Panc1 (cell line): Measurements from ENCODE around the gene SPAG6. TPM values are rescaled to one million over a fixed set of nuclear protein-coding genes. Genes with fewer than 3 reads are reported as not detected.

Experiments used
- ATAC-seq: fragments of 200-7000 bp; cut with Tn5 transposase; 2 replicates; pipeline ENCODE4 v1.9.1; 2020; ENCODE audit warnings: mild to moderate bottlenecking, moderate library complexity
- BruUV-seq: library from RNA; stranded (reverse); fragments of 400-500 nt; replicated peaks from 2 replicates; lab custom pipeline; 2021; lab: Mats Ljungman, UMichigan
- CTCF ChIA-PET: fragments of 300-600 bp; sonication (Branson Sonifier 250); formaldehyde crosslinking; loops from one replicate; lab custom pipeline; 2022; ENCODE audit warnings: antibody characterized with exemption; lab: Charles Lee
- POLR2A ChIA-PET: fragments of 300-600 bp; sonication (Branson Sonifier 250); formaldehyde crosslinking; loops from one replicate; lab custom pipeline; 2022; ENCODE audit warnings: antibody characterized with exemption; lab: Charles Lee
- DNase-seq: peaks from one replicate; pipeline ENCODE4 v3.0.0-alpha.2; 2010; ENCODE audit warnings: low read depth, low spot score
- H3K27ac ChIP-seq: 2 replicates; pipeline ENCODE4 v1.5.1; 2011; ENCODE audit warnings: mild to moderate bottlenecking, low read length, inconsistent platforms
- H3K27me3 ChIP-seq: fragments of 200-500 bp; sonication (Bioruptor generic); 2 replicates; pipeline ENCODE4 v1.6.0; 2014; ENCODE audit warnings: low read length, inconsistent platforms; ENCODE audit not compliant: control insufficient read depth, insufficient read depth
- H3K36me3 ChIP-seq: fragments of 200-500 bp; sonication (Bioruptor generic); 2 replicates; pipeline ENCODE4 v1.5.1; 2014; ENCODE audit warnings: inconsistent platforms, mild to moderate bottlenecking, low read length, moderate library complexity; ENCODE audit not compliant: control insufficient read depth, insufficient read depth
- H3K4me1 ChIP-seq: 2 replicates; pipeline ENCODE4 v1.5.1; 2011; ENCODE audit warnings: inconsistent platforms, mild to moderate bottlenecking, low read length, moderate library complexity; ENCODE audit not compliant: control insufficient read depth, insufficient read depth
- H3K4me3 ChIP-seq, 2 experiments: 2 replicates each; pipeline ENCODE4 v1.5.1; 2011 to 2012; ENCODE audit warnings: low read depth in 2 of 2, low read length in 2 of 2, mild to moderate bottlenecking in 2 of 2, inconsistent platforms in 1 of 2, moderate library complexity in 1 of 2
- H3K9me3 ChIP-seq: fragments of 200-500 bp; sonication (Bioruptor generic); 2 replicates; pipeline ENCODE4 v1.5.1; 2014; ENCODE audit warnings: low read depth, mild to moderate bottlenecking, inconsistent platforms, low read length, moderate library complexity; ENCODE audit not compliant: control insufficient read depth, insufficient read depth
- POLR2AphosphoS5 ChIP-seq: IDR thresholded peaks from 2 replicates; pipeline ENCODE4 v1.6.1; 2012; ENCODE audit warnings: mild to moderate bottlenecking, low read depth, low read length, moderate library complexity
- REST ChIP-seq, 2 experiments: IDR thresholded peaks; 2 replicates each; pipeline ENCODE4 v1.6.1; 2011 to 2012; ENCODE audit warnings: low read depth in 2 of 2, control low read depth in 1 of 2, low read length in 1 of 2, mild to moderate bottlenecking in 1 of 2, moderate library complexity in 1 of 2; ENCODE audit not compliant: insufficient read depth in 1 of 2
- SIN3A ChIP-seq: IDR thresholded peaks from 2 replicates; pipeline ENCODE4 v1.6.1; 2012; ENCODE audit warnings: low read depth, mild to moderate bottlenecking, low read length, moderate library complexity, borderline replicate concordance; ENCODE audit not compliant: insufficient read depth
- TCF7L2 ChIP-seq: IDR thresholded peaks from 2 replicates; pipeline ENCODE4 v1.6.1; 2011; ENCODE audit warnings: mild to moderate bottlenecking, low read depth, low read length, inconsistent platforms
- in situ Hi-C: cut with HindIII; loops from 2 replicates; pipeline ENCODE4 v1.10.0; 2016; ENCODE audit warnings: low sequenced_read_pairs, low pct_unique_long_range_greater_than_20kb
- intact Hi-C: fragments of 100-400 bp; cut with micrococcal nuclease; formaldehyde crosslinking; loops from one replicate; pipeline ENCODE4 v1.10.0; 2022; ENCODE audit not compliant: unreplicated experiment
- total RNA-seq: library from RNA; stranded (reverse); gene quantifications from one replicate; pipeline ENCODE4 v1.2.1, GENCODE V29; 2021; ENCODE audit not compliant: unreplicated experiment
- TF ChIP-seq, protein P1 (sequence below): fragments of 450-650 bp; IDR thresholded peaks from 2 replicates; pipeline ENCODE4 v1.5.1; 2017; ENCODE audit warnings: mild to moderate bottlenecking

Gene SPAG6
- total RNA-seq, 1 experiment from 2014 or later = not detected

DNA sequence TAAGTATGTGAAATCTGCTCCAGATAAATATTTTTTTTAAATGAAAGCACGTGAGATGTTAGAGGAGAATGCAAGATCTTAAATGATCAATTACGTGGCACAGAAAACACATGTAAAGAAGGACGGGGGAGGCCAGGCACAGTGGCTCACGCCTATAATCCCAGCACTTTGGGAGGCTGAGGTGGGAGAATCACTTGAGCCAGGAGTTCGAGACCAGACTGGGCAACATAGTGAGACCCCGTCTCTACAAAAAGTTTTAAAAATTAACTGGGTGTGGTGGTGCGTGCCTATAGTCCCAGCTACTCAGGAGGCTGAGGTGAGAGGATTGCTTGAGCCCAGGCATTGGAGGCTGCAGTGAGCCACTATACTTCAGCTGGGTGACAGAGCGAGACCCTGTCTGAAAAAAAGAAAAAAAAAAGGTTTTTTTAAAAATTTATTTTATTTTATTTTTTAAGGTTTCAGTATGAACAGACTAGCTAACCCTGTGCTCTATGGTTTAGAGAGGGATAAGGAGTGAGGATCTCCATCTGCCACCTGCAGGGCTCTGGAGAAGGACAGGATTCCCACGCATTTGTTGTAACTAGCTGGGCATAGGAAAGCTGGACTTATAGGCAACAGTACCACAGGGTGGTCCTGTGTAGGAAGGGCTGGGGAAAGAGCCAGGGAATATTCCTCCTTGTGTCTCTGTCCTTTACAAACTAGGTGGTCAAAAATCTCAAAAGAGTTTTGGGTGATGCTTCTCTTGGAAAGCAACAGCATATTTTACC, 113.2 kb downstream of the SPAG6 start:
- Histone ChIP-seq H3K27ac (no peak overlapping the region), H3K9me3 (no peaks in the 10 kb centered on the region), H3K4me1 (no peaks in the 10 kb centered on the region), H3K4me3 (no peak overlapping the region), H3K36me3 (no peaks in the 10 kb centered on the region), H3K27me3 (no peaks in the 10 kb centered on the region)
- in situ Hi-C loops = no loop called here
- intact Hi-C loops = no loop called here
- ATAC-seq = no peak
- CTCF ChIA-PET = interaction anchor here (0.6 kb wide), 1 partner anchor 467 kb away, joined by 4 read pairs; no protein-coding TSS in a partner anchor
- TF ChIP-seq TCF7L2 (no peak), SIN3A (no peak), REST (IDR thresholded peaks at IDR 0.05; ENCODE audit: insufficient read depth in 1 of 2, low read depth in 2 of 2, low read length in 1 of 2) (no peak), POLR2AphosphoS5 (no peak)
- TF ChIP-seq, protein P1, sequence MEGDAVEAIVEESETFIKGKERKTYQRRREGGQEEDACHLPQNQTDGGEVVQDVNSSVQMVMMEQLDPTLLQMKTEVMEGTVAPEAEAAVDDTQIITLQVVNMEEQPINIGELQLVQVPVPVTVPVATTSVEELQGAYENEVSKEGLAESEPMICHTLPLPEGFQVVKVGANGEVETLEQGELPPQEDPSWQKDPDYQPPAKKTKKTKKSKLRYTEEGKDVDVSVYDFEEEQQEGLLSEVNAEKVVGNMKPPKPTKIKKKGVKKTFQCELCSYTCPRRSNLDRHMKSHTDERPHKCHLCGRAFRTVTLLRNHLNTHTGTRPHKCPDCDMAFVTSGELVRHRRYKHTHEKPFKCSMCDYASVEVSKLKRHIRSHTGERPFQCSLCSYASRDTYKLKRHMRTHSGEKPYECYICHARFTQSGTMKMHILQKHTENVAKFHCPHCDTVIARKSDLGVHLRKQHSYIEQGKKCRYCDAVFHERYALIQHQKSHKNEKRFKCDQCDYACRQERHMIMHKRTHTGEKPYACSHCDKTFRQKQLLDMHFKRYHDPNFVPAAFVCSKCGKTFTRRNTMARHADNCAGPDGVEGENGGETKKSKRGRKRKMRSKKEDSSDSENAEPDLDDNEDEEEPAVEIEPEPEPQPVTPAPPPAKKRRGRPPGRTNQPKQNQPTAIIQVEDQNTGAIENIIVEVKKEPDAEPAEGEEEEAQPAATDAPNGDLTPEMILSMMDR = no peak
- BruUV-seq = no TSS peak
- no peak for DNase-seq
- POLR2A ChIA-PET = no interaction called here

GRCh38 chr10:22459496-22459895, 114.2 kb downstream of the SPAG6 start:
- no peak overlapping the region for H3K27ac ChIP-seq
- no peaks in the 10 kb centered on the region for H3K36me3 ChIP-seq
- H3K4me3 ChIP-seq = no peak overlapping the region
- in situ Hi-C loops = no loop called here
- DNase-seq (no peak), ATAC-seq (no peak)
- BruUV-seq = no TSS peak
- no peaks in the 10 kb centered on the region for H3K27me3 ChIP-seq
- H3K9me3 ChIP-seq = no peaks in the 10 kb centered on the region
- H3K4me1 ChIP-seq = no peaks in the 10 kb centered on the region
- intact Hi-C loops = no loop called here
- CTCF ChIA-PET = interaction anchor here (0.6 kb wide), 1 partner anchor 468 kb away, joined by 4 read pairs; no protein-coding TSS in a partner anchor
- TF ChIP-seq REST (IDR thresholded peaks at IDR 0.05; ENCODE audit: insufficient read depth in 1 of 2, low read depth in 2 of 2, low read length in 1 of 2) (no peak), TCF7L2 (no peak), SIN3A (no peak), POLR2AphosphoS5 (no peak)
- POLR2A ChIA-PET = no interaction called here
